Choroid plexus epithelial cell (primary cell): Measurements from ENCODE around the gene STOML1.
"Not testable (repeated sequence)": the region's sequence is repeated elsewhere in the genome, so short reads cannot be mapped to it uniquely, and the experiment has no call there.

ENCODE experiments used
- DNase-seq: peaks from one replicate; pipeline ENCODE4 v3.0.0-alpha.2; 2010; ENCODE audit warnings: low read depth
- H3K4me3 ChIP-seq: 2 replicates; pipeline ENCODE4 v1.5.1; 2011; ENCODE audit warnings: low read depth, mild to moderate bottlenecking, control low read depth, low read length, moderate library complexity
- CTCF ChIP-seq: conservative IDR thresholded peaks from 2 replicates; pipeline ENCODE4 v1.5.1; 2011; ENCODE audit warnings: low read depth, mild to moderate bottlenecking, control low read depth, inconsistent platforms, low read length, moderate library complexity

STOML1 gene

GRCh38 chr15:73962433-73962832 is 29.7 kb downstream of the STOML1 start:
- DNase-seq: no peak
- no peak for TF ChIP-seq CTCF
- H3K4me3 ChIP-seq: no peak overlapping the region

- not testable (repeated sequence) for DNase-seq, H3K4me3 ChIP-seq
These were observed 31.5 kb downstream of the STOML1 start for GRCh38 chr15:73960472-73961070.

- DNase-seq: no peak
- no peak for TF ChIP-seq CTCF
- H3K4me3 ChIP-seq: no peak overlapping the region
These were observed 32.3 kb downstream of the STOML1 start for GRCh38 chr15:73959801-73960200.

GRCh38 chr15:73959012-73959581 is 33.0 kb downstream of the STOML1 start:
- TF ChIP-seq CTCF: no peak
- no peak for DNase-seq
- no peak overlapping the region for H3K4me3 ChIP-seq

- DNase-seq: no peak
These were observed 34.3 kb downstream of the STOML1 start for GRCh38 chr15:73957785-73958184.

GRCh38 chr15:73957276-73957675 is 34.8 kb downstream of the STOML1 start:
- no peak overlapping the region for H3K4me3 ChIP-seq

More at GRCh38 chr15:73957785-73958184, 34.3 kb downstream of the STOML1 start:
- no peak overlapping the region for H3K4me3 ChIP-seq
- no peak for TF ChIP-seq CTCF

GRCh38 chr15:73956743-73957135 is 35.4 kb downstream of the STOML1 start:
- DNase-seq: peak; percentile 83
- TF ChIP-seq CTCF: no peak
- no peak overlapping the region for H3K4me3 ChIP-seq

More at GRCh38 chr15:73957276-73957675, 34.8 kb downstream of the STOML1 start:
- DNase-seq: no peak
- no peak for TF ChIP-seq CTCF
